Esophagus muscularis mucosa (tissue), 4 donors: Measurements from ENCODE around the gene SH3BP5.

Experiments used
- CTCF ChIP-seq, 3 experiments: fragments of 200-600 bp in 2 of 3; fragments of 450-650 bp in 1 of 3; sonication (generic) in 2 of 3; IDR thresholded peaks; one replicate each; pipeline ENCODE4 v1.5.1; 2017 to 2019; ENCODE audit warnings: antibody characterized with exemption in 3 of 3, mild to moderate bottlenecking in 2 of 3, moderate library complexity in 1 of 3
- EP300 ChIP-seq: sonication (generic); formaldehyde crosslinking; IDR thresholded peaks from one replicate; pipeline ENCODE4 v1.6.1; 2017; ENCODE audit warnings: antibody characterized with exemption
- POLR2A ChIP-seq: fragments of 450-650 bp; IDR thresholded peaks from one replicate; pipeline ENCODE4 v1.6.1; 2017; ENCODE audit warnings: antibody characterized with exemption, moderate library complexity, mild to moderate bottlenecking, low read depth

- TF ChIP-seq CTCF (IDR thresholded peaks at IDR 0.05) (no peak), EP300 (no peak), POLR2A (no peak)
These were observed 24.8 kb downstream of the SH3BP5 start for GRCh38 chr3:15307580-15307979.
